Astrocyte (in vitro differentiated cells and primary cell): ENCODE results near the gene GLT8D2.

Source experiments
- EZH2 ChIP-seq: IDR thresholded peaks from 2 replicates; pipeline ENCODE4 v1.6.1; 2012; ENCODE audit warnings: mild to moderate bottlenecking, low read length, inconsistent platforms; ENCODE audit not compliant: insufficient read depth
- TF ChIP-seq, protein P1 (sequence below): IDR thresholded peaks from 2 replicates; pipeline ENCODE4 v1.5.1; 2011; ENCODE audit warnings: low read depth, mild to moderate bottlenecking, inconsistent platforms, low read length, moderate library complexity; ENCODE audit not compliant: insufficient read depth

DNA sequence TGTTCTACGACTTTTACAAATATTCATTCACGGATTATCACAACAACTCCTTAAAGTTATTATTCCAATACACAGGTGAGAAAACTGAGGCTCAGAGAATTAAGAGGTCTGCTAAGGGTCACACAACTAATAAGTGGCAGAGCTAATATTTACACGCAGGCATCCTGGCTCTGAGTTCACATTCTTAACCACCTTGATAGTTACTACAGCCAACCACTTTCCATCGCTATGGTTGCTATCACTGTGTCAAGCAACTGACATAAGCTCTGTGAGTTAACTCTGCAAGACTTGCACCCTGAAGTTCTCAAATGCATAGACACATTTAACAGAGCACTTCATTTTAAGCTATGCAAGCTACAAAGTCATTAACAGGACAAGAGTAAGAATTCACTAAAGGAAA, 3.7 kb downstream of the GLT8D2 start:
- TF ChIP-seq, protein P1, sequence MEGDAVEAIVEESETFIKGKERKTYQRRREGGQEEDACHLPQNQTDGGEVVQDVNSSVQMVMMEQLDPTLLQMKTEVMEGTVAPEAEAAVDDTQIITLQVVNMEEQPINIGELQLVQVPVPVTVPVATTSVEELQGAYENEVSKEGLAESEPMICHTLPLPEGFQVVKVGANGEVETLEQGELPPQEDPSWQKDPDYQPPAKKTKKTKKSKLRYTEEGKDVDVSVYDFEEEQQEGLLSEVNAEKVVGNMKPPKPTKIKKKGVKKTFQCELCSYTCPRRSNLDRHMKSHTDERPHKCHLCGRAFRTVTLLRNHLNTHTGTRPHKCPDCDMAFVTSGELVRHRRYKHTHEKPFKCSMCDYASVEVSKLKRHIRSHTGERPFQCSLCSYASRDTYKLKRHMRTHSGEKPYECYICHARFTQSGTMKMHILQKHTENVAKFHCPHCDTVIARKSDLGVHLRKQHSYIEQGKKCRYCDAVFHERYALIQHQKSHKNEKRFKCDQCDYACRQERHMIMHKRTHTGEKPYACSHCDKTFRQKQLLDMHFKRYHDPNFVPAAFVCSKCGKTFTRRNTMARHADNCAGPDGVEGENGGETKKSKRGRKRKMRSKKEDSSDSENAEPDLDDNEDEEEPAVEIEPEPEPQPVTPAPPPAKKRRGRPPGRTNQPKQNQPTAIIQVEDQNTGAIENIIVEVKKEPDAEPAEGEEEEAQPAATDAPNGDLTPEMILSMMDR: no peak
- no peak for TF ChIP-seq EZH2
